ENCODE results near the gene NCOA4.

The NCOA4 gene

GRCh38 chr10:46040004-46040403 is 9.6 kb upstream of the NCOA4 start:
- no peak for DNase-seq (ENCODE audit: low read depth, low spot score)
- no peak for TF ChIP-seq CTCF (IDR thresholded peaks at IDR 0.05; ENCODE audit: low read depth, low read length)
- no peak overlapping the region for H3K4me3 ChIP-seq (ENCODE audit: low read depth, low read length)
- in situ Hi-C loops (cut with HindIII; ENCODE audit: low sequenced_read_pairs), result no loop called here

- no peak for TF ChIP-seq CTCF (IDR thresholded peaks at IDR 0.05; ENCODE audit: low read depth, low read length)
- in situ Hi-C loops (cut with HindIII; ENCODE audit: low sequenced_read_pairs), result no loop called here
- DNase-seq (ENCODE audit: low read depth, low spot score), result no peak
- H3K4me3 ChIP-seq (ENCODE audit: low read depth, low read length), result no peak overlapping the region
Observed at GRCh38 chr10:46037107-46037825, 6.8 kb upstream of the NCOA4 start.

DNA sequence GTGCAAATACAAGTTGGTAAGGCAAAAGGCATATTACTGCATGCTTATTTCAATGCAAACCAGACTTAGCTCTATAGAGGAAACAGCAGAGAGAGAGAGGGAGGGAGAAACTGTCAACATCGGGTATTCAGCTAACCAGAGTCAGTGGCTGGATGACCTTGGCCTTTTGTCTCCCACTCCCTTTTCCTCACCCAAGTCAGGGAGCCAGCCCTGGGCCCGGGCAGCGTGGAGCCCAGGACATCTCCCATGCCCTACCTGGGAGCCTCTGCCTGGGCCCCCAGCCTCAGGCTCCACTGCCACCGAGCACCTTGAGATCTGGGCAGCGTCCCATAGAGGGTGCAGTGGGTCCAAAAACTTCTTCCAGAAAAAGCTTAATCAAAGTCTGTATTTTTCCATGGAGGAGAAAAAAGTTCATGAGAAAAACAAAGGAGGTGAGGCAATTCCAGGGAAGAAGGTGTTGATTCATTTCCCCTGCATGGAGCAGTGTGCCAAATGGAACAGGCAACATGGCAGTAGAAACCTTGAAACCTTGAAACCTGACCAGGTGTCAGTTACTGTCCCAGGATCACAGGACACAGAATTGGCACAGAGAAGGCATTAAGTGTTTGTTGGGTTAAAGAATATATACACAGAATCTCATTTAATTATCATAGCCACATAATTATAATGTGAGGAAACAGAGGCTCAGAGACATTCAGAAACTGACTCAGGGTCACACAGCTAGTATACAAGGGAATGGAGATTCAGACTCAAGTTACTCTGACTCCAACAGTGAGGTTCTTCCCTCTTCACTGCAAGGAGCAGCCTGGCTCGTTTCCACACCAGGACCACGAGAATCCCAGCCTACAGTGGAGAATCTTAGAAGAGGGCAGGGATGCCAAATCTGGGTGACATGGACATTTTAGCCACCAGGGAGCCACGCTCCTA is 5.8 kb upstream of the NCOA4 start:
- H3K4me3 ChIP-seq (ENCODE audit: low read depth, low read length), result no peak overlapping the region
- no peak for TF ChIP-seq CTCF (IDR thresholded peaks at IDR 0.05; ENCODE audit: low read depth, low read length)
- DNase-seq (ENCODE audit: low read depth, low spot score), result no peak
- in situ Hi-C loops (cut with HindIII; ENCODE audit: low sequenced_read_pairs), result no loop called here

- DNase-seq (ENCODE audit: low read depth, low spot score), result peak; percentile 84
- H3K4me3 ChIP-seq (ENCODE audit: low read depth, low read length), result no peak overlapping the region
- in situ Hi-C loops (cut with HindIII; ENCODE audit: low sequenced_read_pairs), result no loop called here
- no peak for TF ChIP-seq CTCF (IDR thresholded peaks at IDR 0.05; ENCODE audit: low read depth, low read length)
Observed at GRCh38 chr10:46033602-46034011, 3.2 kb upstream of the NCOA4 start.

- no peak for TF ChIP-seq CTCF (IDR thresholded peaks at IDR 0.05; ENCODE audit: low read depth, low read length)
- in situ Hi-C loops (cut with HindIII; ENCODE audit: low sequenced_read_pairs), result no loop called here
- H3K4me3 ChIP-seq (ENCODE audit: low read depth, low read length), result no peak overlapping the region
- DNase-seq (ENCODE audit: low read depth, low spot score), result no peak
Observed at GRCh38 chr10:46031648-46032532, 1.5 kb upstream of the NCOA4 start.

DNA sequence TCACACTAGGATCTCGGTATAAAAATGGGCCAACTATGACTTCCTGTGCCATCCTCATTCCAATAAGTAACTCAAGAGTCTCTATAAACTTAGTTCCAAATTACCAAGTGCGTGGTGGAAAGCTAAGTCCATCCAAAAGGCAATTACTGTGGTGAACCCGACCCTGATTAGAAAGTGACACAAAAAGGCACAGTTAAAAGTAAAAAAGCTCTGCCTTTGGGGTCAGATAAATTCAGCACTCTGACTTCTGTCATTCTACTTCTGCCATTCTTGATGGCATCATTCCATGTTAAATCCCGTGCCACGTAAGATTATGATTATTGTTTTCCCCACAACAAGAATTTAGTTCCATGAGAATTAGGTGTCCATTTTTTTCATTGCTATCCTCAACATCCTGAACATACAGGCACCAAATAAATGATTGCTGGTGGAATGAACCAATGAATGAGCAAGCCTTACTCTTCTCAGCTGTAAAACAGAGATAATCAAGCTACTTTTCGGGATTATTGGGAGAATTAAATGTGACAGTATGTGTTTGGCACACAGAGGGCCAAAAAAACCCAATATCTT is 877 bp downstream of the NCOA4 start:
- DNase-seq (ENCODE audit: low read depth, low spot score), result no peak
- in situ Hi-C loops (cut with HindIII; ENCODE audit: low sequenced_read_pairs), result no loop called here
- TF ChIP-seq CTCF (IDR thresholded peaks at IDR 0.05; ENCODE audit: low read depth, low read length), result no peak
- H3K4me3 ChIP-seq (ENCODE audit: low read depth, low read length), result peak overlapping the region; percentile 81
